IMR-90 (cell line): Measurements from ENCODE around the gene RPS3. TPM values are rescaled to one million over a fixed set of nuclear protein-coding genes. Genes with fewer than 3 reads are reported as not detected.

Experiments used
- ATAC-seq: fragments of 200-7000 bp; cut with Tn5 transposase; 2 replicates; pipeline ENCODE4 v1.9.1; 2020; ENCODE audit warnings: low read depth, mild to moderate bottlenecking, moderate library complexity
- BruUV-seq: library from RNA; stranded (reverse); fragments of 400-500 nt; replicated peaks from 2 replicates; lab custom pipeline; 2021; lab: Mats Ljungman, UMichigan
- CTCF ChIA-PET: fragments of 300-600 bp; formaldehyde crosslinking; extraction: SDS; loops from one replicate; lab custom pipeline; 2021; ENCODE audit warnings: antibody characterized with exemption; lab: Yijun Ruan, JAX
- POLR2A ChIA-PET: fragments of 300-600 bp; sonication (Branson Sonifier 250); formaldehyde crosslinking; loops from one replicate; lab custom pipeline; 2022; ENCODE audit warnings: antibody characterized with exemption; ENCODE audit not compliant: unreplicated experiment; lab: Charles Lee
- DNase-seq: peaks from one replicate; pipeline ENCODE4 v3.0.0; 2013
- H2AFZ ChIP-seq: replicated peaks from 2 replicates; pipeline ENCODE3; 2013; ENCODE audit warnings: low read length, mild to moderate bottlenecking; ENCODE audit not compliant: poor library complexity
- H2AK5ac ChIP-seq: 2 replicates; pipeline ENCODE4 v1.6.1; 2013; ENCODE audit warnings: low read depth, low read length, inconsistent platforms
- H2AK9ac ChIP-seq: replicated peaks from 2 replicates; pipeline ENCODE3; 2013; ENCODE audit warnings: mild to moderate bottlenecking, low read depth, low read length, moderate library complexity; ENCODE audit not compliant: poor library complexity
- H2BK120ac ChIP-seq: 2 replicates; pipeline ENCODE4 v1.6.1; 2013; ENCODE audit warnings: low read depth, low read length, inconsistent platforms
- H2BK15ac ChIP-seq: 3 replicates; pipeline ENCODE4 v1.6.1; 2013; ENCODE audit warnings: low read depth, low read length, inconsistent platforms
- H2BK20ac ChIP-seq: 2 replicates; pipeline ENCODE4 v1.6.1; 2013; ENCODE audit warnings: low read depth, mild to moderate bottlenecking, inconsistent platforms, low read length, moderate library complexity
- H2BK5ac ChIP-seq: 2 replicates; pipeline ENCODE4 v1.6.1; 2013; ENCODE audit warnings: mild to moderate bottlenecking, low read depth, low read length, inconsistent platforms; ENCODE audit not compliant: poor library complexity, severe bottlenecking
- H3K14ac ChIP-seq: replicated peaks from 2 replicates; pipeline ENCODE4 v1.6.1; 2013; ENCODE audit warnings: low read depth, low read length, inconsistent platforms
- H3K18ac ChIP-seq: 2 replicates; pipeline ENCODE4 v1.6.1; 2013; ENCODE audit warnings: low read depth, low read length, control low read depth
- H3K23ac ChIP-seq: 2 replicates; pipeline ENCODE4 v1.6.1; 2013; ENCODE audit warnings: low read depth, low read length, inconsistent platforms
- H3K27ac ChIP-seq: 2 replicates; pipeline ENCODE4 v1.5.1; 2013; ENCODE audit warnings: mild to moderate bottlenecking, control low read depth, low read length; ENCODE audit not compliant: insufficient read depth
- H3K27me3 ChIP-seq: 2 replicates; pipeline ENCODE4 v1.6.1; 2013; ENCODE audit warnings: low read length; ENCODE audit not compliant: control insufficient read depth, insufficient read depth
- H3K36me3 ChIP-seq: 2 replicates; pipeline ENCODE4 v1.6.1; 2013; ENCODE audit warnings: low read length, mixed read lengths; ENCODE audit not compliant: control insufficient read depth, insufficient read depth
- H3K4ac ChIP-seq: 2 replicates; pipeline ENCODE4 v1.6.1; 2013; ENCODE audit warnings: low read depth, low read length, inconsistent platforms
- H3K4me1 ChIP-seq: 2 replicates; pipeline ENCODE4 v1.6.1; 2013; ENCODE audit warnings: low read length, mixed read lengths; ENCODE audit not compliant: control insufficient read depth, insufficient read depth
- H3K4me2 ChIP-seq: 2 replicates; pipeline ENCODE4 v1.6.1; 2013; ENCODE audit warnings: low read depth, mild to moderate bottlenecking, control low read depth, low read length, moderate library complexity
- H3K4me3 ChIP-seq: 2 replicates; pipeline ENCODE4 v1.5.1; 2013; ENCODE audit warnings: low read depth, mild to moderate bottlenecking, control low read depth, low read length, moderate library complexity; ENCODE audit not compliant: insufficient read depth
- H3K56ac ChIP-seq: 2 replicates; pipeline ENCODE4 v1.6.1; 2013; ENCODE audit warnings: low read length, inconsistent platforms; ENCODE audit not compliant: insufficient read depth; ENCODE audit errors: extremely low read depth
- H3K79me1 ChIP-seq, 2 experiments: 2 replicates each; pipeline ENCODE4 v1.6.1; 2013; ENCODE audit warnings: low read length in 2 of 2, inconsistent platforms in 1 of 2, low read depth in 1 of 2
- H3K9ac ChIP-seq: 2 replicates; pipeline ENCODE4 v1.6.1; 2013; ENCODE audit warnings: low read depth, low read length, control low read depth
- H3K9me1 ChIP-seq: 2 replicates; pipeline ENCODE4 v1.6.1; 2013; ENCODE audit warnings: low read length, inconsistent platforms; ENCODE audit not compliant: insufficient read depth
- H3K9me3 ChIP-seq: 2 replicates; pipeline ENCODE4 v1.6.1; 2013; ENCODE audit warnings: low read length; ENCODE audit not compliant: control insufficient read depth, insufficient read depth
- H4K20me1 ChIP-seq: 2 replicates; pipeline ENCODE4 v1.6.1; 2013; ENCODE audit warnings: low read length, inconsistent platforms; ENCODE audit not compliant: insufficient read depth
- H4K5ac ChIP-seq: 2 replicates; pipeline ENCODE4 v1.6.1; 2013; ENCODE audit warnings: mild to moderate bottlenecking, low read depth, low read length, control low read depth
- H4K8ac ChIP-seq, 2 experiments: 2 replicates each; pipeline ENCODE4 v1.6.1; 2013; ENCODE audit warnings: low read depth in 2 of 2, low read length in 2 of 2, control low read depth in 1 of 2, inconsistent platforms in 1 of 2
- H4K91ac ChIP-seq: 2 replicates; pipeline ENCODE4 v1.6.1; 2013; ENCODE audit warnings: low read depth, low read length, inconsistent platforms; ENCODE audit not compliant: insufficient read depth
- BHLHE40 ChIP-seq: fragments of 150-350 bp; IDR thresholded peaks from 2 replicates; pipeline ENCODE4 v1.6.1; 2016; ENCODE audit warnings: mild to moderate bottlenecking, low read depth, low read length
- CHD1 ChIP-seq: IDR thresholded peaks from 2 replicates; pipeline ENCODE4 v1.6.1; 2012; ENCODE audit warnings: low read depth, low read length, improper control_type of control experiment
- CTCF ChIP-seq: conservative IDR thresholded peaks from 2 replicates; pipeline ENCODE4 v1.5.1; 2012; ENCODE audit warnings: mild to moderate bottlenecking, low read depth, low read length, improper control_type of control experiment
- MAFK ChIP-seq: IDR thresholded peaks from 2 replicates; pipeline ENCODE4 v1.6.1; 2012; ENCODE audit warnings: low read depth, low read length, improper control_type of control experiment
- NFE2L2 ChIP-seq: fragments of 150-350 bp; IDR thresholded peaks from 2 replicates; pipeline ENCODE4 v1.6.1; 2016; ENCODE audit warnings: low read depth, mild to moderate bottlenecking, low read length
- POLR2A ChIP-seq: IDR thresholded peaks from 2 replicates; pipeline ENCODE4 v1.6.1; 2012; ENCODE audit warnings: mild to moderate bottlenecking, low read depth, low read length
- RAD21 ChIP-seq: IDR thresholded peaks from 2 replicates; pipeline ENCODE4 v1.6.1; 2012; ENCODE audit warnings: low read length, improper control_type of control experiment
- RCOR1 ChIP-seq: IDR thresholded peaks from 2 replicates; pipeline ENCODE4 v1.6.1; 2012; ENCODE audit warnings: mild to moderate bottlenecking, low read length, improper control_type of control experiment; ENCODE audit not compliant: insufficient replicate concordance
- SMC3 ChIP-seq: fragments of 150-350 bp; IDR thresholded peaks from 2 replicates; pipeline ENCODE4 v1.6.1; 2016; ENCODE audit warnings: low read depth, mild to moderate bottlenecking, antibody characterized with exemption, low read length, moderate library complexity
- USF2 ChIP-seq: fragments of 150-350 bp; IDR thresholded peaks from 2 replicates; pipeline ENCODE4 v1.6.1; 2017; ENCODE audit warnings: mild to moderate bottlenecking, antibody characterized with exemption, low read length, low read depth
- WGBS, 2 experiments: methylation state at CpG; one replicate each; pipeline versions ENCODE4 v1.1.5 to v1.1.7; 2013; ENCODE audit warnings: missing lambda C conversion rate in 2 of 2; ENCODE audit not compliant: insufficient read length in 1 of 2; ENCODE audit errors: extremely low coverage in 2 of 2; 5-methylcytosine and 5-hydroxymethylcytosine counted together
- dilution Hi-C: fragments of 300-500 bp; cut with HindIII; formaldehyde crosslinking; loops from one replicate; pipeline ENCODE4 v1.14.3; 2018; ENCODE audit warnings: low sequenced_read_pairs; ENCODE audit not compliant: unreplicated experiment
- in situ Hi-C: fragments of 300-500 bp; cut with MboI; formaldehyde crosslinking; loops from 3 replicates; pipeline ENCODE4 v1.14.3; 2019; ENCODE audit warnings: low sequenced_read_pairs, inconsistent platforms, mixed read lengths
- intact Hi-C: fragments of 100-400 bp; cut with micrococcal nuclease; formaldehyde crosslinking; loops from 2 replicates; pipeline ENCODE4 v1.10.0; 2022
- polyA plus RNA-seq, 3 experiments: library from polyadenylated mRNA; depleted of rRNA; stranded (reverse); fragments of >200 nt; gene quantifications; 2 replicates each; pipeline ENCODE4 v1.2.3, GENCODE V29; 2012; ENCODE audit warnings: low replicate concordance in 1 of 3
- total RNA-seq: library from RNA; depleted of rRNA; stranded (reverse); fragments of >200 nt; gene quantifications from 2 replicates; pipeline ENCODE4 v1.2.3, GENCODE V29; 2012

RPS3 gene
- total and polyA plus RNA-seq, 2 of the 4 experiments (the other 2 are of a cell fraction), result 2,360 to 2,477 TPM

- WGBS, 2 experiments, result 25% methylated on average over 4 of the region's 24 CpGs; no CpG with 5 or more reads in 1 of the 2 experiments
Measured at GRCh38 chr11:75384438-75385080, 14.8 kb upstream of the RPS3 start.

More at GRCh38 chr11:75384438-75385080, 14.8 kb upstream of the RPS3 start:
- Histone ChIP-seq H3K23ac (no peak overlapping the region), H4K91ac (no peak overlapping the region), H3K56ac (no peak overlapping the region), H3K79me1 (no peaks in the 10 kb centered on the region), H4K5ac (no peak overlapping the region), H4K8ac (peak overlapping the region in 1 of 2 experiments; percentile 63; a peak in 2 of 4 replicates), H2AK9ac (peak overlapping the region; percentile 83), H3K9me3 (no peaks in the 10 kb centered on the region), H2AK5ac (peak overlapping the region; percentile 70; the same call in 1 of the 2 replicates), H3K4ac (peak overlapping the region; percentile 66; the same call in 1 of the 2 replicates), H2AFZ (peak overlapping the region; percentile 89), H3K9me1 (no peaks in the 10 kb centered on the region), H4K20me1 (peaks cover 5% of the 10 kb centered on the region; the same call in 1 of the 2 replicates), H3K9ac (no peak overlapping the region), H3K27me3 (no peaks in the 10 kb centered on the region), H2BK20ac (peak overlapping the region; percentile 60; the same call in 1 of the 2 replicates), H2BK120ac (peak overlapping the region; percentile 25; the same call in 1 of the 2 replicates), H3K27ac (no peak overlapping the region), H2BK15ac (no peak overlapping the region), H2BK5ac (no peak overlapping the region), H3K18ac (no peak overlapping the region), H3K36me3 (no peaks in the 10 kb centered on the region), H3K4me3 (no peak overlapping the region), H3K4me1 (peaks cover 4% of the 10 kb centered on the region), H3K4me2 (peak overlapping the region; percentile 9; the same call in 1 of the 2 replicates), H3K14ac (0 out of 2 replicates have a peak overlapping the region, but pooled peaks have one; percentile 7)
- intact Hi-C loops (loop anchor here (1.0 to 5.0 kb wide), 3 partner anchors 56 to 483 kb away; no protein-coding TSS in a partner anchor), in situ Hi-C loops (loop anchor here (5.0 kb wide), 2 partner anchors 57 to 107 kb away; no protein-coding TSS in a partner anchor), dilution Hi-C loops (no loop called here)
- DNase-seq (peak; percentile 47), ATAC-seq (peak; percentile 73)
- TF ChIP-seq MAFK, result no peak
- TF ChIP-seq CTCF, result peak; percentile 98
- TF ChIP-seq USF2, result no peak
- TF ChIP-seq POLR2A, result 0 out of 2 replicates have a peak, but pooled peaks have one; percentile 55
- TF ChIP-seq SMC3, result peak; percentile 99
- TF ChIP-seq NFE2L2, result no peak
- no peak for TF ChIP-seq CHD1
- TF ChIP-seq RCOR1, result no peak
- TF ChIP-seq BHLHE40, result no peak
- peak; percentile 99 for TF ChIP-seq RAD21
- ChIA-PET POLR2A (no interaction called here), CTCF (interaction anchor here (0.7 to 3.0 kb wide), 5 partner anchors 22 to 108 kb away, joined by 3 to 24 read pairs (median 4); no protein-coding TSS in a partner anchor)
- BruUV-seq, result no TSS peak
